ENCODE data around the gene ERBIN. TPM values are rescaled to one million over a fixed set of nuclear protein-coding genes. Genes with fewer than 3 reads are reported as not detected.

ERBIN gene
- total and polyA plus RNA-seq, 5 donors from 2014 or later, result 21.5 to 114 (median 39.3) TPM

GRCh38 chr5:65928860-65929259 is 2.5 kb downstream of the ERBIN start:
- H3K4me1 ChIP-seq (ENCODE audit: control insufficient read depth, insufficient read depth, low read length, poor library complexity, severe bottlenecking), result peaks cover 61% of the 10 kb centered on the region
- H3K4me3 Mint-ChIP-seq, result peak overlapping the region; percentile 93 to 99 (median 96)

GRCh38 chr5:65932676-65933075 is 6.3 kb downstream of the ERBIN start:
- peak overlapping the region; percentile 25 to 59 (median 48) for H3K4me3 Mint-ChIP-seq
- H3K4me3 ChIP-seq (ENCODE audit: low read depth, low read length), result peak overlapping the region; percentile 49
- H3K27me3 ChIP-seq (ENCODE audit: control insufficient read depth, insufficient read depth, low read length), result no peaks in the 10 kb centered on the region
- no peaks in the 10 kb centered on the region for H3K9me3 ChIP-seq (ENCODE audit: control insufficient read depth in 2 of 2, low read length in 2 of 2)
- ATAC-seq (ENCODE audit: low read depth in 2 of 2), result no peak
- H3K4me1 Mint-ChIP-seq, result peaks cover 47 to 82% (median 50%) of the 10 kb centered on the region in 4 donors
- H3K9me3 Mint-ChIP-seq, result no peaks in the 10 kb centered on the region
- H3K27me3 Mint-ChIP-seq, result no peaks in the 10 kb centered on the region
- H3K36me3 ChIP-seq (ENCODE audit: control insufficient read depth, insufficient read depth, low read length), result no peaks in the 10 kb centered on the region
- DNase-seq, result no peak
- H3K27ac ChIP-seq (ENCODE audit: insufficient read depth, low read length, poor library complexity, severe bottlenecking), result no peak overlapping the region
- peaks cover 25% of the 10 kb centered on the region for H3K36me3 Mint-ChIP-seq
- H3K27ac Mint-ChIP-seq, result peak overlapping the region in 2 of 3 donors; percentile 6 to 65
- peaks cover 67% of the 10 kb centered on the region for H3K4me1 ChIP-seq (ENCODE audit: control insufficient read depth, insufficient read depth, low read length, poor library complexity, severe bottlenecking)

More at GRCh38 chr5:65928860-65929259, 2.5 kb downstream of the ERBIN start:
- H3K4me3 ChIP-seq (ENCODE audit: low read depth, low read length), result peak overlapping the region; percentile 100
- peaks cover 12% of the 10 kb centered on the region for H3K36me3 Mint-ChIP-seq
- peak overlapping the region; percentile 95 for H3K27ac ChIP-seq (ENCODE audit: insufficient read depth, low read length, poor library complexity, severe bottlenecking)
- DNase-seq (no peak), ATAC-seq (ENCODE audit: low read depth in 2 of 2) (no peak)
- no peaks in the 10 kb centered on the region for H3K36me3 ChIP-seq (ENCODE audit: control insufficient read depth, insufficient read depth, low read length)
- no peaks in the 10 kb centered on the region for H3K9me3 ChIP-seq (ENCODE audit: control insufficient read depth in 2 of 2, low read length in 2 of 2)
- no peaks in the 10 kb centered on the region for H3K27me3 ChIP-seq (ENCODE audit: control insufficient read depth, insufficient read depth, low read length)
- H3K9me3 Mint-ChIP-seq, result peaks cover 0 to 2% (median 0%) of the 10 kb centered on the region in 7 donors
- no peaks in the 10 kb centered on the region for H3K27me3 Mint-ChIP-seq
- peaks cover 30 to 57% (median 34%) of the 10 kb centered on the region in 4 donors for H3K4me1 Mint-ChIP-seq
- no peak overlapping the region for H3K27ac Mint-ChIP-seq

DNA sequence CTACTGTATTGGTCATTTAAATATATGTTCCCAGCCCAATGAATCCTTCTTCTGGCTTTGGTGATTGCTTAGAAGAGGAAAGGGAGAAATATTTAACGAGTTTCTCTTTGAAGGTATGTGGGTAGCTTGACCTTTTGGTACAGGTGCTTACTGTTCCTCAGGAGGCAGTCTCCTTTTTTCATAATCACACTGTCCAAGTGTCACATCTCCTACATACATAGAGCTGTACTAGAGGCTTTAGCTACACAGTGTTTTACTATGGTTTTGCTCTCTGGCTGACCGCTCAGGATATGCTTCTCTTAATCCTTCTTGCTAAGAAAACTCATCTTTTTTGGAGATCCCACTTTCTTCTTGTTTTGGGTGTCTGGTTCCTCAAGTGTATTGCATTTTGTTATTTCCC is 6.9 kb downstream of the ERBIN start:
- peaks cover 29% of the 10 kb centered on the region for H3K36me3 Mint-ChIP-seq
- H3K9me3 ChIP-seq (ENCODE audit: control insufficient read depth in 2 of 2, low read length in 2 of 2), result no peaks in the 10 kb centered on the region
- DNase-seq (no peak), ATAC-seq (ENCODE audit: low read depth in 2 of 2) (no peak)
- H3K27ac ChIP-seq (ENCODE audit: insufficient read depth, low read length, poor library complexity, severe bottlenecking), result no peak overlapping the region
- peaks cover 47 to 87% (median 51%) of the 10 kb centered on the region in 4 donors for H3K4me1 Mint-ChIP-seq
- H3K27ac Mint-ChIP-seq, result peak overlapping the region in 2 of 3 donors; percentile 6 to 7
- peak overlapping the region; percentile 49 for H3K4me3 ChIP-seq (ENCODE audit: low read depth, low read length)
- no peaks in the 10 kb centered on the region for H3K27me3 Mint-ChIP-seq
- peak overlapping the region in 3 of 4 donors; percentile 25 to 54 (median 42) for H3K4me3 Mint-ChIP-seq
- H3K36me3 ChIP-seq (ENCODE audit: control insufficient read depth, insufficient read depth, low read length), result no peaks in the 10 kb centered on the region
- H3K27me3 ChIP-seq (ENCODE audit: control insufficient read depth, insufficient read depth, low read length), result no peaks in the 10 kb centered on the region
- H3K4me1 ChIP-seq (ENCODE audit: control insufficient read depth, insufficient read depth, low read length, poor library complexity, severe bottlenecking), result peaks cover 67% of the 10 kb centered on the region
- H3K9me3 Mint-ChIP-seq, result no peaks in the 10 kb centered on the region

DNA sequence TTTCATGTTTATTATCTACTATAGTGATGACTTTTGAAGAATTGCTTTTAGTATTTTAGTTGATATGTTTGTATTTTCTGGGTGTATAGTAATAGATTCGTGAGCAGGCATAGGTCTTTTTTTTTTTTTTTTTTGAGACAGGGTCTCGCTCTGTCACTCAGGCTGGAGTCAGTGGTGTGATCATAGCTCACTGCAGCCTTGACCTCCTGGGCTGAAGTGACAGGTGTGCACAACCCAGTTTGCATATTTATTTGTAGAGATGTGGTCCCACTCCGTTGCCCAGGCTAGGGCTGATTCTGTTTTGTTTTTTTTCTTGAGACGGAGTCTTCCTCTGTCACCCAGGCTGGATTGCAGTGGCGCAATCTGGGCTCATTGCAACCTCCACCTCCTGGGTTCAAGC is 11.9 kb downstream of the ERBIN start:
- Mint-ChIP-seq H3K4me1 (peaks cover 39 to 72% (median 41%) of the 10 kb centered on the region in 4 donors), H3K9me3 (peaks cover 0 to 3% (median 0%) of the 10 kb centered on the region in 7 donors), H3K27me3 (no peaks in the 10 kb centered on the region), H3K36me3 (peaks cover 17% of the 10 kb centered on the region), H3K4me3 (peak overlapping the region in 1 of 4 donors; percentile 66), H3K27ac (peak overlapping the region in 2 of 3 donors; percentile 34 to 74)
- ATAC-seq (ENCODE audit: low read depth in 2 of 2), result no peak
- no peak for DNase-seq
- H3K4me3 ChIP-seq (ENCODE audit: low read depth, low read length), result no peak overlapping the region
- peaks cover 32% of the 10 kb centered on the region for H3K4me1 ChIP-seq (ENCODE audit: control insufficient read depth, insufficient read depth, low read length, poor library complexity, severe bottlenecking)
- no peaks in the 10 kb centered on the region for H3K9me3 ChIP-seq (ENCODE audit: control insufficient read depth in 2 of 2, low read length in 2 of 2)
- H3K27me3 ChIP-seq (ENCODE audit: control insufficient read depth, insufficient read depth, low read length), result no peaks in the 10 kb centered on the region
- H3K36me3 ChIP-seq (ENCODE audit: control insufficient read depth, insufficient read depth, low read length), result no peaks in the 10 kb centered on the region
- H3K27ac ChIP-seq (ENCODE audit: insufficient read depth, low read length, poor library complexity, severe bottlenecking), result no peak overlapping the region

DNA sequence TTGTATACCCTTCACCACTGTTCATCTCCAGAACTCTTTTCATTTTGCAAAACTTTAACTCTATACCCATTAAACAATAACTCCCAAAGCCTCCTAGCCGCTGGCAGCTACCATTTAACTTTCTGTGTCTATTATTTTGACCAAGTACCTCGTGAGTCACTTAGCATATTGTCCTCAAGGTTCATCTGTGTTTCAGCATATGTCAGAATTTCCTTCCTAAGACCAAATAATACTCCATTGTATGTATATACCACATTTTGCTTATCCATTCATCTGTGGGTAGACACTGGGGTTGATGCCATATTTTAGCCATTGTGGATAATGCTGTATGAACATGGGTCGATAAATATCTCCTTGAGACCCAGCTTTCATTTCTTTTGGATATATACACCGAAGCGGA is 17.4 kb downstream of the ERBIN start:
- Mint-ChIP-seq H3K9me3 (peaks cover 0 to 3% (median 0%) of the 10 kb centered on the region in 7 donors), H3K27ac (peak overlapping the region in 1 of 3 donors; percentile 47), H3K4me1 (peaks cover 19 to 66% (median 32%) of the 10 kb centered on the region in 4 donors), H3K27me3 (peaks cover 5% of the 10 kb centered on the region), H3K4me3 (peak overlapping the region in 1 of 4 donors; percentile 12), H3K36me3 (peaks cover 15% of the 10 kb centered on the region)
- ATAC-seq (ENCODE audit: low read depth in 2 of 2) (no peak), DNase-seq (no peak)
- Histone ChIP-seq H3K9me3 (ENCODE audit: control insufficient read depth in 2 of 2, low read length in 2 of 2) (no peaks in the 10 kb centered on the region), H3K27ac (ENCODE audit: insufficient read depth, low read length, poor library complexity, severe bottlenecking) (no peak overlapping the region), H3K27me3 (ENCODE audit: control insufficient read depth, insufficient read depth, low read length) (no peaks in the 10 kb centered on the region), H3K4me3 (ENCODE audit: low read depth, low read length) (no peak overlapping the region), H3K4me1 (ENCODE audit: control insufficient read depth, insufficient read depth, low read length, poor library complexity, severe bottlenecking) (no peaks in the 10 kb centered on the region), H3K36me3 (ENCODE audit: control insufficient read depth, insufficient read depth, low read length) (peaks cover 6% of the 10 kb centered on the region)

- peaks cover 4% of the 10 kb centered on the region for H3K4me1 ChIP-seq (ENCODE audit: control insufficient read depth, insufficient read depth, low read length, poor library complexity, severe bottlenecking)
- DNase-seq (no peak), ATAC-seq (ENCODE audit: low read depth in 2 of 2) (no peak)
- no peaks in the 10 kb centered on the region for H3K9me3 ChIP-seq (ENCODE audit: control insufficient read depth in 2 of 2, low read length in 2 of 2)
- no peaks in the 10 kb centered on the region for H3K27me3 ChIP-seq (ENCODE audit: control insufficient read depth, insufficient read depth, low read length)
- peaks cover 6% of the 10 kb centered on the region for H3K36me3 ChIP-seq (ENCODE audit: control insufficient read depth, insufficient read depth, low read length)
- no peak overlapping the region for H3K4me3 ChIP-seq (ENCODE audit: low read depth, low read length)
- Mint-ChIP-seq H3K36me3 (peaks cover 15% of the 10 kb centered on the region), H3K27ac (no peak overlapping the region), H3K4me1 (peaks cover 19 to 84% (median 43%) of the 10 kb centered on the region in 4 donors), H3K4me3 (no peak overlapping the region), H3K9me3 (peaks cover 0 to 3% (median 0%) of the 10 kb centered on the region in 7 donors), H3K27me3 (peaks cover 10% of the 10 kb centered on the region)
- no peak overlapping the region for H3K27ac ChIP-seq (ENCODE audit: insufficient read depth, low read length, poor library complexity, severe bottlenecking)
Measured at GRCh38 chr5:65946198-65946745, 19.9 kb downstream of the ERBIN start.

DNA sequence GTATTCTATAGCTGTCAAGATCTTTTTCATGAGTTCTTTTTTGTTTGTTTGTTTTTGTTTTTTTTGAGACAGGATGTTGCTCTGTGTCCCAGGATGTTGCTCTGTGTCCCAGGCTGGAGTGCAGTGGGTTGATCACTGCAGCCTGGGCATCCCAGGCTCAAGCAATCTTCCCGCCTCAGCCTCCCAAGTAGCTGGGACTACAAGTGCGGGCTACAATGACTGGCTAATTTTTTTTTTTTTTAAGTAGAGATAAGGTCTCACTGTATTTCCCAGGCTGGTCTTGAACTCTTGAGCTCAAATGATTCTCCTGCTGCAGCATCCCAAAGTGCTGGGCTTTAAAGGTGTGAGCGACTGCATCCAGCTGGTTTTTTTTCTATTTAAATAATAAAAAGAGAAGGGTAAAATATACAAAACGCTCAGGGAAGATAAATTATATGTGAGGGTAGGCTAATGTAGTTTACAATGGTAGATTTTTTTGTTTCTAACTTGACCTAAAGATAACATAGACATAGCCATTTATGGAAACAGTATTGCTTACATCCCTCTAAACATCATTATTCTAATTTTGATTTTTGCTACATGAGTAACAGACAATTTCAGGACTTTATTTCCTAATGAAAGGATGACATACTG is 21.9 kb downstream of the ERBIN start:
- H3K36me3 ChIP-seq (ENCODE audit: control insufficient read depth, insufficient read depth, low read length), result peaks cover 6% of the 10 kb centered on the region
- DNase-seq, result no peak
- H3K36me3 Mint-ChIP-seq, result peaks cover 19% of the 10 kb centered on the region
- H3K4me1 ChIP-seq (ENCODE audit: control insufficient read depth, insufficient read depth, low read length, poor library complexity, severe bottlenecking), result peaks cover 21% of the 10 kb centered on the region
- peaks cover 0 to 1% (median 0%) of the 10 kb centered on the region in 7 donors for H3K9me3 Mint-ChIP-seq
- ATAC-seq (ENCODE audit: low read depth in 2 of 2), result no peak
- H3K4me3 Mint-ChIP-seq, result no peak overlapping the region
- H3K27me3 Mint-ChIP-seq, result peaks cover 10% of the 10 kb centered on the region
- peaks cover 6 to 83% (median 44%) of the 10 kb centered on the region in 4 donors for H3K4me1 Mint-ChIP-seq
- H3K27me3 ChIP-seq (ENCODE audit: control insufficient read depth, insufficient read depth, low read length), result no peaks in the 10 kb centered on the region
- no peak overlapping the region for H3K27ac Mint-ChIP-seq
- H3K9me3 ChIP-seq (ENCODE audit: control insufficient read depth in 2 of 2, low read length in 2 of 2), result no peaks in the 10 kb centered on the region
- H3K27ac ChIP-seq (ENCODE audit: insufficient read depth, low read length, poor library complexity, severe bottlenecking), result no peak overlapping the region
- H3K4me3 ChIP-seq (ENCODE audit: low read depth, low read length), result no peak overlapping the region
